ENCODE data around the gene FIS1.
"Not testable (repeated sequence)": the region's sequence is repeated elsewhere in the genome, so short reads cannot be mapped to it uniquely, and the experiment has no call there.

Gene FIS1

DNA sequence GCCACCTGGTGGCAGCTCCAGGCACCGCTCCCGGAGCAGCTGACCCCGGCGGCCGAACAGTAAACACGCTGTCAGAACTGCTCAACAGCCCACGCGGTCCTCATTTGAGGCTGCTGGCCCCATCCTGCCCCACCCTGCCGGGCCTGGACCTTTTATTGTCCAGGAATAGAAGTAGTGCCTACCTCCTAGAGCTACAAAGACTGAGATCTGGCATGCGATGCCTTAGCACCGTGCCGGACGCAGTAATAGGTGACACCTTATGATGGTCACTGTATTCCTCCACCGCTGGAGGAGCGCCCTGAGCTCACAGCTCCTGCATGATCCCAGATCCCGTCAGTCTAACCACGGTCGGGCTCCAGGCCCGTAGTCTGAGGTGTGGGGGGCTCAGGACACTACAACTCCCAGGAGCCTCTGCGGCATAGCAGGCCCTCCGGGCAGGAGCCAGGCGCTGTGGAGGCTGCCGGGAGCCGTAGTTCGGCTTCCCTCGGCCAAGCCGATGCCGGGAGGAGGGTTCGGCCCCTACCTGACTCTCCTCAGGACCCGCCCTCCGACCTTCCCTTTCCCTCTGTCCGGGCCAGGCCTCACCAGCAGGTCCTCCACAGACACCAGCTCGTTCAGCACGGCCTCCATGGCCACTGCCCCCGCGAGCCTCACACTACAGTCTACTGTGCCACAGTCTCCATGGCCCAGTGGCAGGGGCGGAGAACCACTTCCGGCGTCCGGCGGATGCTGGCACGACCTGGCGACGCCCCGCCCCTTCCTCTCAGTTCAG, at the start of gene FIS1:
FIS1 (minus strand) TSS at position 707 of the 772 bp plus-strand sequence; CDS start at position 630, 77 bp downstream.
- FAIRE-seq, result peak; percentile 50

DNA sequence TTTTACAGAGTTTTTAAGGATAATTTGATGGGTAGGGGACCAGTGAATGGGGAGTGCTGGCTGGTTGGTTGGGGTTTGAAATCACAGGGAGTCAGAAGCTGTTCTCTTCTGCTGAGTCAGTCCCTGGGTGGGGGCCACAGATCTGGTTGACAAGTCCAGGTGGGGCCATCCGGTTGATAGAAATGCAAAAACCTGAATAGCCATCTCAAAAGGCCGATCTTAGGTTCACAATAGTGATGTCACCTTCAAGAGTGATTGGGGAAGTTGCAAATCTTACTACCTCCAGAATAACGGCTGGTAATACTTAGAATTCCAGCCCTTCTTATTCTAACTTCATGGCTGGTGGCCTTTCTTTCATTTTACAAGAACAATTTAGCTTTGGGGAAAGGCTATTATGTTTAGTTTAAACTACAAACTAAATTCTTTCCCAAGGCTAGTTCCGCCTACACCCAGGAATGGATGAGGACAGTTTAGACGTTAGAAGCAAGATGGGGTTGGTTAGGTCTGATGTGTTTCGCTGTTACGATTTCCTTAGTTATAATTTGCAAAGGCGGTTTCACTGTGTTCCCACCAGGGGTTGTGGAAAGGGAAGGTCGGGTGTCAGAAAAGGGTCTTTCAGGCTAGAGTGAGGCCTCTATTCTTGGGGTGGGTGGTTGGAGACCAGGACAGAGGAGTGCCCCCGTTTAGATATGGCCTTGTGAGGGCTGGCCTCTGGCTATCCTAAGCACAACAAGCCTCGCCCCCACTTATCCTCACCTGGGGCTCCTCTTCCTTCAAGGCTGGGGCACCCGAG, 49.4 kb upstream of the FIS1 start:
- FAIRE-seq, result no peak

DNA sequence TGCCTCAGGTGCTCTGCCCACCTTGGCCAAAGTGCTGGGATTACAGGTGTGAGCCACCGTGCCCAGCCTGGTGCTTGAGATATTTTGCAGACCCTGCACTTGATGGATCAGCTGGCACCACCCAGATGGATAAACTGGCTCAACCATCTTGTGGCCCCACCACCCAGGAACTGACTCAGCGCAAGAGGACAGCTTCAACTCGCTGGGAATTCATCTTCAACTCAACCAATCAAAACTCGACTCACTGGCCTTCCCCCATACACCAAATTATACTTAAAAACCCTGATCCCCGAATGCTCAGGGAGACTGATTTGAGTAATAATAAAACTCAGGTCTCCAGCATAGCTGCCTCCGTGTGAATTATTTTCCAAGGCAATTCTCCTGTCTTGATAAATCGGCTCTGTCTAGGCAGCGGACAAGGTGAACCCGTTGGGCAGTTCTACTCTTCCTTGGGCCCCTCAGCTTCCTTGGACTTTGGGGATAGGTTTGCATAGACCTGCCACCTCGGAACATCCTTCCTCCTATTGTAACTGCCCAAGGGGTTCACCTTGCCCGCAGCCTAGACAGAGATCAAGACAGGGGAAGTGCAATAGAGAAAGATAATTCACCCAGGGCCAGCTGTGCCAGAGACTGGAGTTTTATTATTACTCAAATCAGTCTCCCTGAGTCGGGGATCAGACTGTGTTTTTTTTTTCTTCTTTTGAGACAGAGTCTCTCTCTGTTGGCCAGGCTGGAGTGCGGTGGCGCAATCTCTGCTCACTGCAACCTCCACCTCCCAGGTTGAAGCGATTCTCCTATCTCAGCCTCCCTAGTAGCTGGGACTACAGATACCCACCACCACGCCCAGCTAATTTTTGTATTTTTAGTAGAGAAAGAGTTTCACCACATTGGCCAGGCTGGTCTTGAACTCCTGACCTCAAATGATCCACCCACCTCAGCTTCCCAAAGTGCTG, 48.5 kb upstream of the FIS1 start:
- not testable (repeated sequence) for FAIRE-seq

DNA sequence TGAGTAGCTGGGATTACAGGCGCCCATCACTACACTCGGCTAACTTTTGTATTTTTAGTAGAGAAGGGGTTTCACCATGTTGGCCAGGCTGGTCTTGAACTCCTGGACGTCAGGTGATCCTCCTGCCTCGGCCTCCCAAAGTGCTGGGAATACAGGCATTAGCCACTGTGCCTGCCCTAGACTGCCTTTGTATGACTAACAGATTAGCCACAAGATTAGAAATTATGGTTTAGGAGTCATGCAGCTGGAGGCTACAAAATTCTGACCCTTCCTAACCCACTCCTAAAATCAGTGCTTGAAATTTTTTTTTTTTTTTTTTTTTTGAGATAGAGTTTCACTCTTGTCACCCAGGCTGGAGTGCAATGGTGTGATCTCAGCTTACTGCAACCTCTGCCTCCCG, 47.7 kb upstream of the FIS1 start:
- not testable (repeated sequence) for FAIRE-seq

DNA sequence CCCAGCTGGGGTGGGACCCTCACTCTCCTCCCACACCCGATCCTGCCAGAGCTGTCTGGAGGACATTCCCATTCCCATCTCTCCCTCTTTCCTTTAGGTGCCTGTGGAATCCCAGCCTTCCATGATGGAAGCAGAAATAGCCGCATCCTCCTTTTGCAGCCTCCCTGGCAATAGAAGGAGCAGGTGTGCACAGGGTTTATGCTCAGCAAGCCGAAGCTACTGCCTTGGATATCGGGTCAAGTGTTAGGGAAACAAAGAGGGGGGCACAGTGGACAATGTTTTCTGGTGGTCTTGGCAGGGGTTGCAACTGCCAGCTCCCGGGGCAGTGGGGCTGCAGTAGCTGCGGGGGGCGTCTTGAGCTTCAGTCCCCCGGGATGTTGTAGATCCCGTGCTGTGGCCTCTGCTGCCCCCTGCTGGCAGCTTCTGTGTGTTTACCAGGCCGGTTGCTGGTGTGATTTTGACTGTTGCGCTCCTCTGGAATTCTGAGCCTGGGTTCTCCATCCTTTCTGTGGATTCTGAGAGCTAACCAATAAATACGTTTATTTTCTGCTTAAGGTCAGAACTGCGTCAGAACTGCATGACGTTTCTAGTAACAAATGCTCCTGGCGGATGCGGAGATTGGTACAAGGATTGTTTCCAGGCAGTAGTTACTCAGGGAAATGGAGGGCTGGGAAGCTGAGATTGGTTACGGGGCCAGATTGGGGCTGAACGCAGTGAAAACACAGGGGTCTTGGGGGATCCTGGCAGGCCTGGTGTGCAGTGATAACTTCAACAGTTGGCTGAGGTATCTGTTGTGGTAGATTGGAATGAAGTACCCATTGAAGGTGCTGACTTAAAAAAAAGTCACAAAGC, 45.5 kb upstream of the FIS1 start:
- peak; percentile 78 for FAIRE-seq

DNA sequence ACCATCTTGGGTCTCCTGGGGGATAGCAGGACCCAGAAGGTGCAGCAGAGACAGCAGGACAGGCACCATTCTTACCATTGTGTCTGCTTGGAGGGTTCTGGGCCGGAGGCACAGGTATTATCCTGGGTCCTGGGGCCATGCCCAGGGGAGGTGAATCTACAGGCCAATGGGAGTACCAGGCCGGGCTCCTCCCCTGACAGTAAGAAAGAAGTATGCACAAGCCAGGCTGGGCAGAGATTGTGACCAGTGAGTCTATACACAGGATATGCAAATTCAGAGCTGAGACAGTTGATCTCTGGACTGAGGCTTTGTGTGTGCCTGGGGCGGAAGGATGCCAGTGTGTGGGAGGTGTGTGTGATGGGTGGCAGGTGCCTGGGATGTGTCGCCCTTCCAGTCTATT, 44.8 kb upstream of the FIS1 start:
- FAIRE-seq, result not testable (repeated sequence)

DNA sequence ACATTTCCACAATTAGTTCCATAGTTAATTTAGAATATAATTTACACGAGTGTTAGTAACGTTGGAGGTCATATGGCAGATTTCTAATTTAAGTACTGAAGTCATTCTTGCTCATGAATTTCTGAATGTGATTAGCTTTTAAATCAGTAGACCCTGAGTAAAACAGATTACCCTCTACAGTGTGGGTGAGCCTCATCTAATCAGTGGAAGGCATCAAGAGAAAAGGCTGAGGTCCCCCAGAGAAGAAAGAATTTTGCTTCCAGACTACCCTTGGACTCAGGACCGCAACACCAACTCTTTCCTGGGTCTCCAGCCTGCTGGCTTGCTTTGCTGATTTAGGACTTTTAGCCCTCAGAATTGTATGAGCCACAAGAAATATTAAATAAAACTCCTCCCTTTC, 43.6 kb upstream of the FIS1 start:
- FAIRE-seq, result no peak

DNA sequence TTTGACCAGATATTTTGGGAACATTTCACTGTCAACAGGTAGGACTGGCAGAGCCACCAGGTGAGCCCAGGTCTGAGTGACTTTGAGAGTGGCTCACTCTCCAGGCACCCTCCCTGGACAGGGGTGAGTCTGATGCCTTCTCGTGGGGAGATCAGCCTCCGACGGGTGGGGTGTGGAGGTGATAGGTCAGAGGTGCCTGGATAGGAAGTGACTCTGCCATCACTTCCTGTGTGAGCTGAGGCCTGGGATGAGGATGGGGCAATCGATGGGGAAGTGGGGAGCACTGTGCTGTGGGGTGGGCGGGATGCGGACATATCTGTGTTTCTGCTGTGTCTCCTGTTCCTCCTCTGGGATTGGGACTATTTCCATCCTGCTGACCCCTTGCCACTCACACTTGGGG, 42.2 kb upstream of the FIS1 start:
- FAIRE-seq, result no peak

DNA sequence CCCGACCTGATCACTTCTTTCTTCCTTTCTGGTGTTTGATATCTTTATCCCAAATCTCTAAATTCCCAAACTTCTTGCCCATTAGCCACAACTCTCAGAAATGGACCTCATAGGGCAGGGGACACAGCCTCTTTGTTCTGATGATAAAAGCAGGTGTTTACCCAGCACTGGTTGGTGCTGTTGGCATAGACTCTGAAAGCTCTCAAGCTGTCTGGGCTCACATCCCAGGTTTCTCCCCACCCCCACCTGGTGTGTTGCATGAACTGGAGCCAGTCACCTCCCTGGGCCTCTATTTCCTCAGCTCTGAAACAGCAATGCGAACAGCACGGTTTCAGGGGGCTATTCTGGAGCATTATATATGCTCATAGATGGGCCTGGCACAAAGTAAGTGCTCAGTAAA, 41.0 kb upstream of the FIS1 start:
- FAIRE-seq, result not testable (repeated sequence)

DNA sequence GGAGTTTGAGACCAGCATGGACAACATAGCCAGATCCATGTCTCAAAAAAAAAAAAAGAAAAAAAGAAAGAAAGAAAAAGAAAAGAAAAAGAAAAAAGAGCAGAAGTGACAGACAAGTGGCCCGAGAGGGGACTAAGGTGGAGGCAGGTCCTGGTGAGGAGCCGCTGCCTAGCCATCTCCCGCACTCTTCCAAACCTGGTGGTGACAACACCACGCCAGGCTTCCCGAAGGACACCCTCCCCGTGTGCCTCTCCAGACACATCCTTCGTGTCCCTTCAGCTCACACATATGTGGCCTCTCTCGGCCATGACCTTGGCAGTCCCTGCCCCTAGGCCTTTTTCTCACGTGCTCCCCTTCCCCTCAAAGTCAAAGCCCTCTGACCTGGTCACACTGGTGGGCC, 40.3 kb upstream of the FIS1 start:
- no peak for FAIRE-seq

DNA sequence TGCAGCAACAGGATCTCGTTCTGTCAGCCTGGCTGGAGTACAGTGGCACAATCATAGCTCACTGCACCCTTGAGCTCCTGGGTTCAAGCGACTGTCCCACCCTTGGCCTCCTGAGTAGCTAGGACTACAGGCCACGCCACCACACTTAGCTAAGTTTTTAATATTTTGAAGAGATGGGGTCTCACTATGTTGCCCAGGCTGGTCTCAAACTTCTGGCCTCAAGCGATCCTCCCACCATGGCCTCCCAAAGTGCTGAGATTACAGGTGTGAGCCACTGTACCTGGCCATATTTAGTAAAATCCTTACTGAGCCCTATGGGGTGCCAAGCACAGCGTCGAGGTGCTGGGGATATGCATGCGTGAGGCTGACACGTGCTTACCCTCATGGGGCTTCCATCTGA, 36.0 kb upstream of the FIS1 start:
- not testable (repeated sequence) for FAIRE-seq

DNA sequence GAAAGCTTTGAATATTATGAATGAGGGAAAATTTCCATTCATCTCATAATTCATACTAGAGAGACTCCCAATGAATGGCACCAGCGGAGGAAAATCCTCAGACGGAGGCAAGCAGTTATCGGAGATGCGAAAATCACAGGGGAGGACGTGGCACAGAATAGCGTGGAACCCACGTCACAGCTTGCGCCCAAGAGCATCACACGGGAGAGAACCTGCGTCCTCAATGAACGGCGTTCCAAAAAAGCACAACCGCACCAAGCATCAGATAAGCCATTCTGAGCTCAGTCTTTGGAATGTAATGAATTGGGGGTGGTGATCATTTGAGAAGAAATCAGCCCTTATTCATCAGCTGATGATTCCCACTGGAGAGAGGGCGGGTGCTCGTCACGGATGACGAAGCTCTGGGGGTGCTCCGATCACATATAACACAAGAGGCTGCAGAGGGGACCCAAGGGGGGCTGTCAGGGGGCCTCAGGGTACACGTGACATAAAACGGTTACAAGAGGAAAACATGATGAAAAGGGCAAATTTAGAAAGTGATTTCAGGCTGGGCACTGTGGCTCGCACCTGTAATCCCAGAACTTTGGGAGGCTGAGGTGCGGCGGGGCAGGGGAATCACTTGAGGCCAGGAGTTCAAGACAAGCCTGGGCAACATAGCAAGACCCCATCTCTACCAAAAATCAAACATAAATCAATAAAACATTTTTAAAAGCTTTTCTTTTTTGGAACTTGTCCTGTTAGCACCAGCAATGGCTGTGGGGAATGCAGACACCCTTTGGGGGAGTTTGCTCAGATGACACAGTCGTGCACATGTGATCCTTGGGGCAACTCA, 33.8 kb upstream of the FIS1 start:
- no peak for FAIRE-seq

DNA sequence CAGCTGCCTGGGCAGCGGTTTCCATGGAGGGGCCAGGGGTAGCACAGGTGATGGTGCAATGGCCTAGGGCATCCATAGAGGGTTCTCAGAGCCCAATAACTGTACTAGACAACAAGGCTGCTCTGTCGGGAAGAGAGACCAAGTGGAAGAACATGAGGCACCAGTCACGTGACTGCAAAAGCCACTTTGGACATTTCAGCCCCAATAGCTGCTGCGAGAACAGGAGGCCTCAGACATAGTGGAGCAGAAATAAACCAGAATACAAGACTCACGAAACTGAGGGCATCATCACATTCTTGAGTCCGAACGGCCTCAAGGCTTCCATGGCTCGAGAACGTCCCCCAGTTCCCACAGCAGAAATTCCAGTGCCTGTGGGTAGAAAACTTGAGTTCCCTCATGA, 32.3 kb upstream of the FIS1 start:
- no peak for FAIRE-seq

DNA sequence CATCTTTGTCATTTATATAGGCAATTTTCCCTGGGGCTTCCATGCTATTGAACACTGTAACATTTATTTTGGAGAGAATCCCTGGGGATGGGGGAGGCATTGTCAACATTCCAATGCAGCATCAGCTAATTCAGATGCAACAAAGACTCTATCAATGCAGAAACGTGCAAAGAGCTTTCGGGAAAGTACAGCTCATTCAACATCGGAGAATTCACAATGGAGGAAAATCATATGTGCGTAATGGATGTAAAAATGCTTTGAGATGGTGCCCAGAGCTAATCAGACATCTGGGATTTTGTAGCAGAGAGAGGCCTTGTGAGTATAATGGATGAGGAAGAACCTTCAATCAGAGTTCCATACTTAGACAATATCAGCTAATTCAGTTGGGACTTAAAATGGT, 28.3 kb upstream of the FIS1 start:
- no peak for FAIRE-seq

DNA sequence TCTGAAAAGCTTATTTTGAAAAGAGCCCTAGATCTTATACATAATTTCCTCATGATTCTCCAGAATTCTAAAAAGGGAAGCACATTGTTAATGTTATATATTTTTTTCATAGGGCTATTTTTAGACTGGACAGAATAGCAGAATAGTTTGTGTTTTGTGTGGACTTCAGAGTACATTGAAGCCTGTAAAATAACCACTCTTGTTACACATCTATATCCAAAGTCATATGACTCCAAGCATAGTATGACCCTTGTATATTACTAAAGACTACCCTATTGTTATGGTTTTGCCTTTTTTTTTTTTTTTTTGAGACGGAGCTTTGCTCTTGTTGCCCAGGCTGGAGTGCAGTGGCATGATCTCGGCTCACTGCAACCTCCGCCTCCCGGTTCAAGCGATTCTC, 26.1 kb upstream of the FIS1 start:
- no peak for FAIRE-seq

DNA sequence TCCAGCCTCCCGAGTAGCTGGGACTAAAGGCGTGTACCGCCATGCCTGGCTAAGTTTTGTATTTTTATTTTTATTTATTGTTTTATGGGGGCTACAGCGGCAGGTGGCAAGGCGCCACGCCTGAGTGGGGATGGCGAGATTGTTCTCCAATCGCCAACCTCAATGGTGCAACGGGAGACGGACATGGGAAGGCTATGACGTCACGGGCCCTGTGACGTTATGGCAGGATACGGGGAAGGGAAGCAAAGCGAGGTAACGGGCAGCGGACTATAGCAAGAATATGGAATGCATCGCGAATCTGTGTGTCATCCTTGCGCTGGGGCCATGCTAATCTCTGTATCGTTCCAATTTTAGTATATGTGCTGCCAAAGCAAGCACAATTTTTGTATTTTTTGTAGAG, 24.8 kb upstream of the FIS1 start:
- no peak for FAIRE-seq

DNA sequence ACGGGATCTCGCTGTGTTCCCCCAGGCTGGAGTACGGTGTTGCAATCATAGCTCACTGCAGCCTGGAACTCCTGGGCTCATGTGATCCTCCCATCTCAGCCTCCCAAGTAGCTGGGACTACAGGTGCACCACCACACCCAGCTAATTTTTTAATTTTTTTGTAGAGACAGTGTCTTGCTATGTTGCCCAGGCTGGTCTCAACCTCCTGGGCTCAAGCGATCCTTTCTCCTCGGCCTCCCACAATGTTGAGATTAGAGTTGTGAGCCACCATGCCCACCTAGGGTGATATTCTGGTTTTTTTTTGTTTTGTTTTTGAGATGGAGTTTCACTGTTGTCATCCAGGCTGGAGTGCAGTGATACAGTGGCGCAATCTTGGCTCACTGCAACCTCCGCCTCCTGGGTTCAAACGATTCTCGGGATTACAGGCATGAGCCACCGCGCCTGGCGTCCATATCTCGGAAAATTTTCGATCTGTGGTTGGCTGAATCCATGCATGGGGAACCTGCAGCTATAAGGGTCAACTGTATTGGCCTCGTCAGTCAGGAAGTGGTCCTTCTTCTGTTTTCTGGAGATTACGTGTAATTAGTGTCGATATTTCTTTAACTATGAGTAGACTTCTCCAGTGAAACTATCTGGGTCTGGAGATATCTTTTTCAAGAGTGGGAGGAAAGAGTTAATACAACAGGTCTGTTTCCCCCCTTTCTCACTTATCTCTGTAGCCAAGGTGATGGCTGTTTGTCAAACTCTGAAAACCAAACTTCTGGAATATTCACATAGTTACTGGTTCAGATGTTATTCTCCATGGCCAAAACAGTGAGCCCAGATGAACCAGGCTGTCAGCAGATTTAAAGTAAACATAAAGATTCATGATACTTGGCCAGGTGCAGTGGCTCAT, 21.0 kb upstream of the FIS1 start:
- no peak for FAIRE-seq

DNA sequence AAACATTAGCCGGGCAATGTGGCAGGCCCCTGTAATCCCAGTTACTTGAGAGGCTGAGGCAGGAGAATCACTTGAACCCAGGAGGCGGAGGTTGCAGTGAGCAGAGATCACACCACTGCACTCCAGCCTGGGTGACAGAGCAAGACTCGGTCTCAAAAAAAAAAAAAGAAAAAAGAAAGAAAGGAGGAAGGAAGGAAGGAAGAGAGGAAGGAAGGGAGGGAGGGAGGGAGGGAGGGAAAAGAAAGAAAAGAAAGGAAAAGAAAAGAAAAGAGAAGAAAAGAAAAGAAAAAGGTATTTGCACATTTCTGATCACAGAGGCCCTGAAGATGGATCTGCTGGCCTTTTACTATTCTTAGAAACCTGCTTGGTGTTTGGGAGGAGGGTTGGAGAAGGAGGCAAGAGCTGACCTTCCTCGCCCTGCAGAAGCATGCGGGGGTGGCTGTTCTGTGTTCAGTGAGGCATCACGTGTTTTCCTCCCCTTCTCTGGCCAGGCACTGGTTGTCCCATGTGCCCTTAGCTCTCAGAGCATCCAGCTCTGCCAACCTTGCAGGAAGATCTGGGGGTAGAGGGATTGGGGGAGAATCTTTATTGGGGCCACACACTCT, 19.3 kb upstream of the FIS1 start:
- FAIRE-seq, result not testable (repeated sequence)

DNA sequence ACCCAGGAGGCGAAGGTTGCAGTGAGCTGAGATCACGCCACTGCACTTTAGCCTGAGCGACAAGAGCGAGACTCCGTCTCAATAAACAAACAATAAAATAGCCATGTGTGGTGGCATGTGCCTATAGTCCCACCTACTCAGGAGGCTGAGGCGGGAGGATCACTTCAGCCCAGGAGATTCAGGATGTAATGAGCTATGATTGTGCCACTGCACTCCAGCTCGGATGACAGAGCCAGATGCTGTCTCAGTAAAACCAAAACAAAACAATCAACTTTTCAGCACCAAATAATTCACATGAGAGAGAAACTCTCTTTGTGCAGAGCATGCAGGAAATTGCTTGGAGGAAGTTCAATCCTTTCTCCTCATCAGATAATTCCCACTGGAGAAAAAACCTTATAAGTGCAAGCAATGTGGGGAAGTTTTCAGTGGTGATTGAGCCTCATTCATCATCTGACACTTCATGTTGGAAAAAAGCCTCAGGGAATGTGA, 13.4 kb upstream of the FIS1 start:
- no peak for FAIRE-seq

DNA sequence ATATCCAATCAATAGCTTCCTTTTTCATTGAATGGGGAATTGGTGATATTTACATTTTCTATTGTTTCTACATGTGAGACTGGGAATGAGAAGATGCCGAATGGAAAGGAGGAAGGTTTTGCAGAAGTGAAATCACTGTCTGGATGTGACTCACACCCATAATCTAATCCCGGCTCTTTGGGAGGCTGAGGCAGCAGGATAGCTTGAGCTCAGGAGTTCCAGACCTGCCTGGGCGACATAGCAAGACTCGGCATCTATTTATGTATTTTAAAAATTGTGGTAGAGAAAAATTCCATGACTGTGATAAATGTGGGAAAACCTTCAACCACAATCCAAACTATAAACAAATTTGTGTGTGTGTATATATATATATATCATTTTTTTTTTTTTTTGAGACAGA, 10.9 kb upstream of the FIS1 start:
- FAIRE-seq, result no peak

Measured in G401.6 (cell line).